ENCODE results near the gene PRUNE2. TPM values are rescaled to one million over a fixed set of nuclear protein-coding genes. Genes with fewer than 3 reads are reported as not detected.

The PRUNE2 gene
- total RNA-seq, 2 donors from 2014 or later: 0.45 to 0.57 TPM

- H3K27ac Mint-ChIP-seq: no peak overlapping the region
- DNase-seq (ENCODE audit: low spot score): no peak
- H3K4me3 Mint-ChIP-seq: no peak overlapping the region
- H3K36me3 Mint-ChIP-seq: no peaks in the 10 kb centered on the region
- ATAC-seq: no peak
- H3K4me1 Mint-ChIP-seq (ENCODE audit: low read depth in 2 of 2): no peaks in the 10 kb centered on the region
- no peaks in the 10 kb centered on the region for H3K9me3 Mint-ChIP-seq
- peaks cover 13 to 25% of the 10 kb centered on the region in 2 donors for H3K27me3 Mint-ChIP-seq
Measured at GRCh38 chr9:76820431-76820830, 85.5 kb downstream of the PRUNE2 start.

DNA sequence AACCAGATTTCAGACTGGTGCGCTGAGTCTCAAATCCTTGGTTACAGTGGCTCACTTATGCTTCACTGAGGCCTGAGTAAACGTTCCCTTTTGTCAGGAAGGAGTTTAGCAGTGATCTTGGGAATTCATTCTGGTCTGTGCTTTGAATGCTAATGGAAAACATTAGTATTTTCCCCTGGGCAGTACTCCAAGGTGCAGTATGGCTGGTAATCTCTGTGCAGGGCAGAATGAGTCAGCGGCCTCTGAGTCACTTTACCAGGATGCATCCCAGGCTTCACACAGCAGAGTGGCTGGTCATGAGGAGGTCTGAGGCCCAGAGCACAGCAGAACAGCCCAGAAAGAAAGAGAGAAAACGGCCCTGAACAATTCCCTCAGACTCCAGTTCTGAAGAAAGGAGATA is 87.6 kb downstream of the PRUNE2 start:
- Mint-ChIP-seq H3K36me3 (no peaks in the 10 kb centered on the region), H3K9me3 (no peaks in the 10 kb centered on the region), H3K27ac (no peak overlapping the region), H3K27me3 (peaks cover 19 to 32% of the 10 kb centered on the region in 2 donors), H3K4me3 (no peak overlapping the region), H3K4me1 (ENCODE audit: low read depth in 2 of 2) (no peaks in the 10 kb centered on the region)
- ATAC-seq: no peak
- DNase-seq (ENCODE audit: low spot score): no peak

DNA sequence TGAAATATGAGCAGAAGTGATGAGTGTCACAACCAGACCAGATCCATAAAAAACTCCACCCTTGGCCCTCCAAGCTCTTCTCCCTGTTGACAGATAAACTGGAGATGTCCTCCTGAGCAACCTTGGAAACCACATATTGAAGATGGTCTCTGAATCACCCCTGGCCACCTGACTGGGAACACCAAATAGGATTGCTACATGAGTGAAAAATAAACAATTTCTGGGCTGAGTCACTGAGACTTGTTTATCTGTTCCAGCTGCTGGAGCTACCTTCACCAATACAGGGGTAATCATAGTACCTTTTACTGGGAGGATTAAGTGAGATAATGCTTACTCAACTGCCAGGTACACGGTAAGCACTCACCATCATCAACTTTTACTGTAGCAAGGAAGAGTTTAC is 88.4 kb downstream of the PRUNE2 start:
- DNase-seq (ENCODE audit: low spot score) (no peak), ATAC-seq (no peak)
- no peaks in the 10 kb centered on the region for H3K36me3 Mint-ChIP-seq
- H3K9me3 Mint-ChIP-seq: no peaks in the 10 kb centered on the region
- no peak overlapping the region for H3K4me3 Mint-ChIP-seq
- no peaks in the 10 kb centered on the region for H3K4me1 Mint-ChIP-seq (ENCODE audit: low read depth in 2 of 2)
- no peak overlapping the region for H3K27ac Mint-ChIP-seq
- H3K27me3 Mint-ChIP-seq: peaks cover 23 to 39% of the 10 kb centered on the region in 2 donors

GRCh38 chr9:76812591-76812990 is 93.3 kb downstream of the PRUNE2 start:
- ATAC-seq (no peak), DNase-seq (ENCODE audit: low spot score) (no peak)
- Mint-ChIP-seq H3K4me1 (ENCODE audit: low read depth in 2 of 2) (no peaks in the 10 kb centered on the region), H3K9me3 (no peaks in the 10 kb centered on the region), H3K27me3 (peaks cover 33 to 47% of the 10 kb centered on the region in 2 donors), H3K4me3 (no peak overlapping the region), H3K27ac (no peak overlapping the region), H3K36me3 (no peaks in the 10 kb centered on the region)

GRCh38 chr9:76810377-76810957 is 95.4 kb downstream of the PRUNE2 start:
- H3K9me3 Mint-ChIP-seq: no peaks in the 10 kb centered on the region
- ATAC-seq (no peak), DNase-seq (ENCODE audit: low spot score) (no peak)
- H3K4me1 Mint-ChIP-seq (ENCODE audit: low read depth in 2 of 2): no peaks in the 10 kb centered on the region
- peaks cover 30 to 42% of the 10 kb centered on the region in 2 donors for H3K27me3 Mint-ChIP-seq
- H3K36me3 Mint-ChIP-seq: no peaks in the 10 kb centered on the region
- H3K27ac Mint-ChIP-seq: no peak overlapping the region
- H3K4me3 Mint-ChIP-seq: no peak overlapping the region

- no peak overlapping the region for H3K4me3 Mint-ChIP-seq
- ATAC-seq (no peak), DNase-seq (ENCODE audit: low spot score) (no peak)
- H3K36me3 Mint-ChIP-seq: no peaks in the 10 kb centered on the region
- H3K4me1 Mint-ChIP-seq (ENCODE audit: low read depth in 2 of 2): no peaks in the 10 kb centered on the region
- no peak overlapping the region for H3K27ac Mint-ChIP-seq
- H3K27me3 Mint-ChIP-seq: peaks cover 32 to 45% of the 10 kb centered on the region in 2 donors
- no peaks in the 10 kb centered on the region for H3K9me3 Mint-ChIP-seq
Measured at GRCh38 chr9:76808636-76809035, 97.3 kb downstream of the PRUNE2 start.

GRCh38 chr9:76803762-76804161 is 102.2 kb downstream of the PRUNE2 start:
- no peaks in the 10 kb centered on the region for H3K9me3 Mint-ChIP-seq
- no peak overlapping the region for H3K27ac Mint-ChIP-seq
- no peaks in the 10 kb centered on the region for H3K4me1 Mint-ChIP-seq (ENCODE audit: low read depth in 2 of 2)
- ATAC-seq (peak in 1 of 2 donors; percentile 40), DNase-seq (ENCODE audit: low spot score) (no peak)
- peaks cover 21 to 22% of the 10 kb centered on the region in 2 donors for H3K27me3 Mint-ChIP-seq
- no peak overlapping the region for H3K4me3 Mint-ChIP-seq
- H3K36me3 Mint-ChIP-seq: no peaks in the 10 kb centered on the region

DNA sequence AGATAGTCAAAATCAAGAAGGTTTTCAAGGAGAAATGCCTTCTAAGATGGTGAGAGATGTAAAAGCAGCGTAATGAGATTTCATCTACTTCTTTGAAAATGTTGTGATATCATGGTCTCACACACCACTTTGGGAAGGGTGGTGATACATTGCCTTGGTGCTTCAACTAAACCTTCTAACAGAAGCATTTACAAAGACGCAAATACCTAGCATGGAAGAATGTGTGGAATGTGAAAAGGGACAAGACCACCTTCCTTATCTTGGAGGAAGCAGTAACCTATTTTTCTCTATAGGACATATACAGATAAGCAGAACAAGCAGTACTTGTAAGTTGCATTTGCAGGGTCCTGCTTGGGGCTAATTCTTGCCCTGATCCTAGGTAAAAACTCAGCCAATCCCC is 102.8 kb downstream of the PRUNE2 start:
- ATAC-seq (no peak), DNase-seq (ENCODE audit: low spot score) (no peak)
- Mint-ChIP-seq H3K27me3 (peaks cover 17 to 20% of the 10 kb centered on the region in 2 donors), H3K27ac (no peak overlapping the region), H3K9me3 (no peaks in the 10 kb centered on the region), H3K36me3 (no peaks in the 10 kb centered on the region), H3K4me3 (no peak overlapping the region), H3K4me1 (ENCODE audit: low read depth in 2 of 2) (no peaks in the 10 kb centered on the region)

- DNase-seq (ENCODE audit: low spot score): no peak
- Mint-ChIP-seq H3K27me3 (peaks cover 17 to 25% of the 10 kb centered on the region in 2 donors), H3K27ac (no peak overlapping the region), H3K4me1 (ENCODE audit: low read depth in 2 of 2) (no peaks in the 10 kb centered on the region), H3K36me3 (no peaks in the 10 kb centered on the region), H3K4me3 (no peak overlapping the region), H3K9me3 (no peaks in the 10 kb centered on the region)
- ATAC-seq: no peak
Measured at GRCh38 chr9:76800901-76801300, 105.0 kb downstream of the PRUNE2 start.

- Mint-ChIP-seq H3K27me3 (peaks cover 17 to 24% of the 10 kb centered on the region in 2 donors), H3K36me3 (no peaks in the 10 kb centered on the region), H3K4me1 (ENCODE audit: low read depth in 2 of 2) (no peaks in the 10 kb centered on the region), H3K27ac (no peak overlapping the region), H3K9me3 (no peaks in the 10 kb centered on the region), H3K4me3 (no peak overlapping the region)
- ATAC-seq (no peak), DNase-seq (ENCODE audit: low spot score) (no peak)
Measured at GRCh38 chr9:76799473-76799872, 106.4 kb downstream of the PRUNE2 start.

DNA sequence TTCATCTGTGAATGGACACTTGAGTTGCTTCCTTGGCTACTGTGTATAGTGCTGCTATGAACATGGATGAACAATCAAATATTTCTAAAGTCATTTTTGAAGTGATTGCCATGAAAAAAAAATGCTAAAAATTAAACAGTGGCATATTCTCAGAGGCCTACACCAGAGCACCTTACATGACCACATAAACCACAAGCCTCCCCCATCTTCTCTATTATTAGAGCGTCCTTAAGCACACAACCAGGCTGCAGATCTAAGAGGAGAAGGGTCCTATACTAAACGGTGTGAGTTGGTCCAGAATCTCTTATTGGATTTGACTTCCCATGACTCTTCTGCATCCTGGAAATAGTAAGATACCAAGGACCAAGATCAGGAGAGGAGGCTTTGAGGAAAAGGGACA is 107.4 kb downstream of the PRUNE2 start:
- H3K4me3 Mint-ChIP-seq: no peak overlapping the region
- no peaks in the 10 kb centered on the region for H3K9me3 Mint-ChIP-seq
- no peak overlapping the region for H3K27ac Mint-ChIP-seq
- H3K36me3 Mint-ChIP-seq: no peaks in the 10 kb centered on the region
- H3K27me3 Mint-ChIP-seq: peaks cover 11 to 14% of the 10 kb centered on the region in 2 donors
- DNase-seq (ENCODE audit: low spot score) (no peak), ATAC-seq (no peak)
- no peaks in the 10 kb centered on the region for H3K4me1 Mint-ChIP-seq (ENCODE audit: low read depth in 2 of 2)

DNA sequence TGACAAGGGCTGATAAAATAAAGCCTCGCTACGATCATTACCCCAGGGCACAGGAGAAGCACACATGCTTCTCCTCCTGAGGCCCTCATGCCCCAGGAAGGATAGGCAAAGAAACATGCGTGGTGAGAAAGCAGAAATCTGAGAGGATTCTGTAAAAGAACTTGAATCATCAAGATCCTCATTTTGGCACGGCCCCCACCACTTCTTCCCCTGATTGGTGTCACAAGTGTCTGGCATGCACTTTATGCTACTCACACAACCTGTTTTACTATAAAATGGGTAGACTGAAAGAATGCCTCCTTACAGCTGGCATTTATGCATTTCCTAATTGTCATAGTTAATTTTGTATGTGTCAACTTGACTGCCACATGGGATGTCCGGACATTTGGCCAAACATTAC is 109.6 kb downstream of the PRUNE2 start:
- H3K36me3 Mint-ChIP-seq: no peaks in the 10 kb centered on the region
- no peaks in the 10 kb centered on the region for H3K4me1 Mint-ChIP-seq (ENCODE audit: low read depth in 2 of 2)
- DNase-seq (ENCODE audit: low spot score): no peak
- H3K4me3 Mint-ChIP-seq: no peak overlapping the region
- no peak for ATAC-seq
- no peaks in the 10 kb centered on the region for H3K9me3 Mint-ChIP-seq
- no peak overlapping the region for H3K27ac Mint-ChIP-seq
- peaks cover 9 to 11% of the 10 kb centered on the region in 2 donors for H3K27me3 Mint-ChIP-seq

- H3K36me3 Mint-ChIP-seq: no peaks in the 10 kb centered on the region
- DNase-seq (ENCODE audit: low spot score): no peak
- H3K27ac Mint-ChIP-seq: no peak overlapping the region
- peaks cover 5 to 11% of the 10 kb centered on the region in 2 donors for H3K27me3 Mint-ChIP-seq
- no peak overlapping the region for H3K4me3 Mint-ChIP-seq
- no peak for ATAC-seq
- no peaks in the 10 kb centered on the region for H3K4me1 Mint-ChIP-seq (ENCODE audit: low read depth in 2 of 2)
- H3K9me3 Mint-ChIP-seq: no peaks in the 10 kb centered on the region
Measured at GRCh38 chr9:76793784-76794431, 112.0 kb downstream of the PRUNE2 start.

- H3K4me3 Mint-ChIP-seq: no peak overlapping the region
- H3K4me1 Mint-ChIP-seq (ENCODE audit: low read depth in 2 of 2): peaks cover 0 to 5% of the 10 kb centered on the region in 2 donors
- no peak overlapping the region for H3K27ac Mint-ChIP-seq
- no peaks in the 10 kb centered on the region for H3K36me3 Mint-ChIP-seq
- peaks cover 14 to 24% of the 10 kb centered on the region in 2 donors for H3K27me3 Mint-ChIP-seq
- DNase-seq (ENCODE audit: low spot score) (no peak), ATAC-seq (no peak)
- H3K9me3 Mint-ChIP-seq: no peaks in the 10 kb centered on the region
Measured at GRCh38 chr9:76789840-76790239, 116.1 kb downstream of the PRUNE2 start.

DNA sequence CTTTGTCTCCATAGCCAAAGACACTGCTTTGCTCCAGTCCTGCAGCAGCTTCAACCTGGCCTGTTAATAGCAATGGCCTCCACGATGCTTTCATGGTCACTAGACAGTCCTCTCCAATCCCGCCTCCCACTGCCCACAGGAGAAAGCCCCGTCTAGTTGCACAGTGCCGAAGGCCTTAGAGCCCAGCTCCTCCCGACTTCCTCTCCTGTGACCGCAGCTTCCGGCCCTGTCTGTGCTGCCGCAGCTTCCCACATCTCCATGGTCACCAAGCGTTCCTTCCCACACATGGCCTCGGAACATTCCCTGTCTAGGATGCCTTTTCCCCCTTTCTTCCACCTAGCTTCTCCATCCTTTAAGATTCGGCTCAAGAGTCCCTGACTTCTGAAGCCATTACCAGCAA is 118.2 kb downstream of the PRUNE2 start:
- Mint-ChIP-seq H3K4me3 (no peak overlapping the region), H3K4me1 (ENCODE audit: low read depth in 2 of 2) (peaks cover 0 to 5% of the 10 kb centered on the region in 2 donors), H3K9me3 (no peaks in the 10 kb centered on the region), H3K27me3 (peaks cover 14 to 27% of the 10 kb centered on the region in 2 donors), H3K36me3 (no peaks in the 10 kb centered on the region), H3K27ac (no peak overlapping the region)
- DNase-seq (ENCODE audit: low spot score) (no peak), ATAC-seq (no peak)

Measured in natural killer cell treated with Interleukin-12 subunit alpha and Interleukin-12 subunit beta and Interleukin-15 and Interleukin-18, amount 100 ng/mL, for 72 hours (primary cell).